Measurements from ENCODE around the gene CD300H.

- TF ChIP-seq, protein P1, sequence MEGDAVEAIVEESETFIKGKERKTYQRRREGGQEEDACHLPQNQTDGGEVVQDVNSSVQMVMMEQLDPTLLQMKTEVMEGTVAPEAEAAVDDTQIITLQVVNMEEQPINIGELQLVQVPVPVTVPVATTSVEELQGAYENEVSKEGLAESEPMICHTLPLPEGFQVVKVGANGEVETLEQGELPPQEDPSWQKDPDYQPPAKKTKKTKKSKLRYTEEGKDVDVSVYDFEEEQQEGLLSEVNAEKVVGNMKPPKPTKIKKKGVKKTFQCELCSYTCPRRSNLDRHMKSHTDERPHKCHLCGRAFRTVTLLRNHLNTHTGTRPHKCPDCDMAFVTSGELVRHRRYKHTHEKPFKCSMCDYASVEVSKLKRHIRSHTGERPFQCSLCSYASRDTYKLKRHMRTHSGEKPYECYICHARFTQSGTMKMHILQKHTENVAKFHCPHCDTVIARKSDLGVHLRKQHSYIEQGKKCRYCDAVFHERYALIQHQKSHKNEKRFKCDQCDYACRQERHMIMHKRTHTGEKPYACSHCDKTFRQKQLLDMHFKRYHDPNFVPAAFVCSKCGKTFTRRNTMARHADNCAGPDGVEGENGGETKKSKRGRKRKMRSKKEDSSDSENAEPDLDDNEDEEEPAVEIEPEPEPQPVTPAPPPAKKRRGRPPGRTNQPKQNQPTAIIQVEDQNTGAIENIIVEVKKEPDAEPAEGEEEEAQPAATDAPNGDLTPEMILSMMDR (IDR thresholded peaks at IDR 0.05): no peak
- no peak for TF ChIP-seq POLR2A (IDR thresholded peaks at IDR 0.05)
Measured at GRCh38 chr17:74579900-74580299, 12.6 kb upstream of the CD300H start.
